Spleen (tissue), 11 donors: ENCODE data around the gene SPINK2. TPM values are rescaled to one million over a fixed set of nuclear protein-coding genes. Genes with fewer than 3 reads are reported as not detected.

Source experiments
- DNase-seq: peaks from one replicate; pipeline ENCODE4 v3.0.0-alpha.2; 2020
- H3K27ac ChIP-seq, 8 donors: fragments of 200-600 bp; sonication (generic) in 7 of 8; 1 replicate in 4 of 8; 2 replicates in 4 of 8; pipeline versions ENCODE4 v1.5.0 to v1.8.0; 2016 to 2021; ENCODE audit warnings: inconsistent platforms in 4 of 8, mild to moderate bottlenecking in 4 of 8, moderate library complexity in 1 of 8
- H3K27me3 ChIP-seq, 7 donors: fragments of 200-600 bp; sonication (generic) in 6 of 7; replicated peaks in 1 of 7; 1 replicate in 4 of 7; 2 replicates in 3 of 7; pipeline versions ENCODE4 v1.5.0 to v1.8.0; 2016 to 2021; ENCODE audit warnings: inconsistent platforms in 3 of 7, mild to moderate bottlenecking in 1 of 7
- H3K36me3 ChIP-seq, 6 donors: fragments of 200-600 bp; sonication (generic) in 5 of 6; 1 replicate in 4 of 6; 2 replicates in 2 of 6; pipeline versions ENCODE4 v1.5.0 to v1.8.0; 2016 to 2021; ENCODE audit warnings: inconsistent platforms in 2 of 6
- H3K4me1 ChIP-seq, 6 donors: fragments of 200-600 bp; sonication (generic) in 5 of 6; 1 replicate in 3 of 6; 2 replicates in 3 of 6; pipeline versions ENCODE4 v1.5.0 to v1.8.0; 2016 to 2021; ENCODE audit warnings: inconsistent platforms in 3 of 6
- H3K4me3 ChIP-seq, 8 donors: fragments of 200-600 bp; sonication (generic) in 7 of 8; 1 replicate in 4 of 8; 2 replicates in 4 of 8; pipeline versions ENCODE4 v1.5.0 to v1.8.0; 2016 to 2021; ENCODE audit warnings: inconsistent platforms in 4 of 8, mild to moderate bottlenecking in 4 of 8, moderate library complexity in 2 of 8
- H3K9me3 ChIP-seq, 8 donors: fragments of 200-600 bp; sonication (generic) in 7 of 8; 1 replicate in 4 of 8; 2 replicates in 4 of 8; pipeline versions ENCODE4 v1.5.0 to v1.8.0; 2016 to 2021; ENCODE audit warnings: inconsistent platforms in 4 of 8
- POLR2A ChIP-seq, 3 donors: fragments of 450-650 bp; IDR thresholded peaks; one replicate each; pipeline ENCODE4 v1.5.1; 2017; ENCODE audit warnings: antibody characterized with exemption in 3 of 3, mild to moderate bottlenecking in 1 of 3
- POLR2AphosphoS5 ChIP-seq, 3 donors: sonication (generic); formaldehyde crosslinking; IDR thresholded peaks; one replicate each; pipeline ENCODE4 v1.5.1; 2017; ENCODE audit warnings: antibody characterized with exemption in 3 of 3
- WGBS, 5 donors: extraction: QIAGEN DNeasy Blood & Tissue Kit in 3 of 5; methylation state at CpG; one replicate each; pipeline versions ENCODE4 v1.1.5 to v1.1.7; 2013 to 2018; 5-methylcytosine and 5-hydroxymethylcytosine counted together
- intact Hi-C: fragments of 100-400 bp; cut with DNase I; formaldehyde crosslinking; loops from one replicate; pipeline ENCODE4 v1.15.0; 2023; ENCODE audit warnings: low total_unique reads
- polyA plus RNA-seq, 3 donors: library from polyadenylated mRNA; stranded (reverse); fragments of 200-250 nt; gene quantifications; one replicate each; pipeline ENCODE4 v1.2.1, GENCODE V29; 2013
- total RNA-seq, 7 donors: library from RNA; depleted of rRNA in 3 of 7; stranded (reverse); fragments of >200 nt in 3 of 7; fragmentation: NEBNext Ultra II Directional in 4 of 7; extraction: Animal tissue kit (Norgen Biotek cat#: 25700) in 4 of 7; gene quantifications; one replicate each; pipeline versions ENCODE4 v1.1.0 to v1.2.1, GENCODE V29; 2016 to 2021
- TF ChIP-seq, protein P1 (sequence below), 11 experiments: fragments of 200-600 bp in 7 of 11; fragments of 450-650 bp in 4 of 11; sonication (generic) in 4 of 11; IDR thresholded peaks in 8 of 11; conservative IDR thresholded peaks in 3 of 11; 1 replicate in 7 of 11; 2 replicates in 4 of 11; pipeline versions ENCODE4 v1.4.0 to v1.8.0; 2016 to 2021; ENCODE audit warnings: antibody characterized with exemption in 11 of 11, inconsistent platforms in 4 of 11, mild to moderate bottlenecking in 1 of 11
- donor health status: healthy with polysubstance abuse.
- donor health status: DM: no; HTN: no; CAD: no; lungs with moderate emphysema.
- donor health status: DM: no; HTN: no; CAD: no.
- donor health status: Bipolar disorder and iron deficiency.
- donor health status: healthy.
- donor health status: DM: no; HTN: no; CAD: no.
- donor health status: DM: yes; HTN: yes; CAD: no.

Gene SPINK2
- total and polyA plus RNA-seq, 10 donors: 0.88 to 8.2 (median 1.5) TPM; not detected in 2

DNA sequence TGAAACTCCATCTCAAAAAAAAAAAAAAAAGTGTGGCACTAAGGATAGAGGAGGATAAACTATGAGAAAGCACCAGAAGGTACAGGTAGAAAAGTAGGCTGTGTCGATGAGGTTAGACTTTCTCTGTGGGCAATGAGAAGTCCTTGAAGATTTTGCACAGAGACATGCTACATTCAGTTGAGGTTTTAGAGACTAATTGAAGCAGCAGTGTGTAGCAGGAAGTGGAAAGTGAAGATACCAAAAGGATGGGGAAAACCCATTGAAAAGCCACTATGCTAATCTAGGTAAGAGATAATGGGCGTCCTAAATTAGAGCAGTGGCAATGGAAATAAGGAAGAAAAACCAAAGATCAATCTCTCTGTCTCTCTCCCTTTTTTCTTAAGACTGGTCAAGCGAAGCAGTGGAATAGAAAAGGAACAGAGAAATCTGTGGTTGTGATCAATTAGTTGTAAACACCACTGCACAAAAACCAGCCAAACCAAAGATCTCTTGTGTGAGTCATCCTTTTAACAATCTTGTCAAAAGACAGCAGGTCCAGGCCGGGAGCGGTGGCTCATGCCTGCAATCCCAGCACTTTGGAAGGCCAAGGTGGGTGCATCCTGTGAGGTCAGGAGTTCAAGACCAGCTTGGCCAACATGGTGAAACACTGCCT, 3.5 kb downstream of the SPINK2 start:
- DNase-seq: no peak
- H3K4me1 ChIP-seq: peaks cover 0 to 41% (median 22%) of the 10 kb centered on the region in 6 donors
- intact Hi-C loops: no loop called here
- 45 to 63% (median 51%) methylated on average over 4 to 5 of the region's 5 CpGs for WGBS, 5 donors
- H3K27me3 ChIP-seq: peaks cover 0 to 28% (median 12%) of the 10 kb centered on the region in 7 donors
- no peaks in the 10 kb centered on the region for H3K9me3 ChIP-seq
- no peak overlapping the region for H3K4me3 ChIP-seq
- TF ChIP-seq POLR2AphosphoS5 (IDR thresholded peaks at IDR 0.05) (no peak), POLR2A (IDR thresholded peaks at IDR 0.05) (no peak)
- TF ChIP-seq, protein P1, sequence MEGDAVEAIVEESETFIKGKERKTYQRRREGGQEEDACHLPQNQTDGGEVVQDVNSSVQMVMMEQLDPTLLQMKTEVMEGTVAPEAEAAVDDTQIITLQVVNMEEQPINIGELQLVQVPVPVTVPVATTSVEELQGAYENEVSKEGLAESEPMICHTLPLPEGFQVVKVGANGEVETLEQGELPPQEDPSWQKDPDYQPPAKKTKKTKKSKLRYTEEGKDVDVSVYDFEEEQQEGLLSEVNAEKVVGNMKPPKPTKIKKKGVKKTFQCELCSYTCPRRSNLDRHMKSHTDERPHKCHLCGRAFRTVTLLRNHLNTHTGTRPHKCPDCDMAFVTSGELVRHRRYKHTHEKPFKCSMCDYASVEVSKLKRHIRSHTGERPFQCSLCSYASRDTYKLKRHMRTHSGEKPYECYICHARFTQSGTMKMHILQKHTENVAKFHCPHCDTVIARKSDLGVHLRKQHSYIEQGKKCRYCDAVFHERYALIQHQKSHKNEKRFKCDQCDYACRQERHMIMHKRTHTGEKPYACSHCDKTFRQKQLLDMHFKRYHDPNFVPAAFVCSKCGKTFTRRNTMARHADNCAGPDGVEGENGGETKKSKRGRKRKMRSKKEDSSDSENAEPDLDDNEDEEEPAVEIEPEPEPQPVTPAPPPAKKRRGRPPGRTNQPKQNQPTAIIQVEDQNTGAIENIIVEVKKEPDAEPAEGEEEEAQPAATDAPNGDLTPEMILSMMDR (IDR thresholded peaks at IDR 0.05 in 8 of 11, conservative IDR thresholded peaks at IDR 0.05 in 3 of 11): no peak
- no peaks in the 10 kb centered on the region for H3K36me3 ChIP-seq
- H3K27ac ChIP-seq: no peak overlapping the region

DNA sequence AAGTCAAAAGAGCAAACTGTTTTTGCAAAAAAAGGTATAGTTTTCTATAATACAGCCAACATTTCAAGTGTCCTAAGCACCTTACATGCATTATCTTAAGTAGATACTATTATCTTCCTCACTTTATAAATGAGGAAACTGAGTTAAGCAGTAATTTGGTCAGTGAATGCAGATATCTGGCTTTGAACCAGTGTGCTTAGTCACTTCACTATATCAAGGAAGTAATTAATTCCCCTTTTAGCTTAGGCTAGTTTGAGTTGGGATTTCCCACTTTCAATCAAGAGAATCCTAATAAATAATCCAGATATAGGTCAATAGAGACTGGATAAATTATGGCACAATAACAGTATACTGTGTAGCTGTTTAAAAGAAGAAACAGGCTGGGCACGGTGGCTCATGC, 14.8 kb downstream of the SPINK2 start:
- WGBS, 5 donors: 41 to 83% (median 57%) methylated on average over 1 of the region's 1 CpG
- peaks cover 0 to 10% (median 0%) of the 10 kb centered on the region in 6 donors for H3K4me1 ChIP-seq
- TF ChIP-seq, protein P1 (IDR thresholded peaks at IDR 0.05 in 8 of 11, conservative IDR thresholded peaks at IDR 0.05 in 3 of 11): no peak
- TF ChIP-seq POLR2AphosphoS5 (IDR thresholded peaks at IDR 0.05) (no peak), POLR2A (IDR thresholded peaks at IDR 0.05) (no peak)
- intact Hi-C loops: loop anchor here (10.0 kb wide), 2 partner anchors 232 to 262 kb away; no protein-coding TSS in a partner anchor
- H3K9me3 ChIP-seq: no peaks in the 10 kb centered on the region
- no peak overlapping the region for H3K4me3 ChIP-seq
- H3K36me3 ChIP-seq: no peaks in the 10 kb centered on the region
- H3K27me3 ChIP-seq: no peaks in the 10 kb centered on the region
- H3K27ac ChIP-seq: no peak overlapping the region
- DNase-seq: no peak

DNA sequence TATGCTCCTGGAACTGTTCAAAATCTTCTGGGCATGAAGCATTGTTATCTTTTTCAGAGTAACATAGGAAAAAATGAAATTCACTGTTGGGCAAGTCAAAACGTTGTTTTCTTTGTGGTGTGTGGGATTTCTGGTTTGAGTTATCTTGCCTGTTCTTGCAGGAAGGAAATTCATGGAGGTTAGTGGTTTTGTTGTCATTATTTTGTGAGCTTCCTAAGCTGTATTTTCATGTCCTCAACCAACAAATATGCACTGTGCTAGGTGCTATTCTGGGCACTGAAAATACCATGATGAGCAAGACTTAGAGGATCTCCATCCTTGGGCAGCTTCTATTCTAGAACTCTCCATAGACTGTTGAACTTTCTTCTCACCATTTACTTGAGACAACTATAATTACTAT, 16.9 kb downstream of the SPINK2 start:
- peaks cover 0 to 18% (median 5%) of the 10 kb centered on the region in 6 donors for H3K4me1 ChIP-seq
- intact Hi-C loops: loop anchor here (10.0 kb wide), 2 partner anchors 230 to 260 kb away; no protein-coding TSS in a partner anchor
- WGBS, 5 donors: 11 to 17% (median 15%) methylated on average over 1 of the region's 1 CpG
- H3K36me3 ChIP-seq: no peaks in the 10 kb centered on the region
- DNase-seq: no peak
- H3K27me3 ChIP-seq: no peaks in the 10 kb centered on the region
- H3K9me3 ChIP-seq: no peaks in the 10 kb centered on the region
- no peak overlapping the region for H3K27ac ChIP-seq
- no peak overlapping the region for H3K4me3 ChIP-seq
- TF ChIP-seq POLR2A (IDR thresholded peaks at IDR 0.05): no peak
- TF ChIP-seq, protein P1 (IDR thresholded peaks at IDR 0.05 in 8 of 11, conservative IDR thresholded peaks at IDR 0.05 in 3 of 11): no peak
- no peak for TF ChIP-seq POLR2AphosphoS5 (IDR thresholded peaks at IDR 0.05)

DNA sequence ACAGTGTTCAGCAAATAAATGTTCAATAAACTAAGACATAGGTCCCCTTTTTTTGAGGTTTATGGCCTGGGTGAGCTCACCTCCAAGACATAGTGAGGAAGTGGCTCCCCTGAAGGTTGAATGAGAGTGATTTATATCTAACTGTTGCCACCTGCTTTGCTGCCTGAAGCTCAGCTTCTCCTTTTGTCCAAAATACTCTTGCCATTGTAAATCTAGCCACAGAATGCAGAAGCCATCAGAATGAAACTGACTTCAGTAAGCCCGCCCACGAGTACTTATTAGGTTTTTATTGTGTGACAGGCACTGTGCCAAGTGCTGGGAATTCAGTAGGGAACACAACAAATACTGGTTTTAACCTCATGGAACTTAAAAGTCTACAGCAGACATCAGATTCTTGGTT, 18.0 kb downstream of the SPINK2 start:
- peaks cover 0 to 26% (median 11%) of the 10 kb centered on the region in 6 donors for H3K4me1 ChIP-seq
- TF ChIP-seq POLR2A (IDR thresholded peaks at IDR 0.05): no peak
- TF ChIP-seq POLR2AphosphoS5 (IDR thresholded peaks at IDR 0.05): no peak
- TF ChIP-seq, protein P1 (IDR thresholded peaks at IDR 0.05 in 8 of 11, conservative IDR thresholded peaks at IDR 0.05 in 3 of 11): no peak
- no peaks in the 10 kb centered on the region for H3K27me3 ChIP-seq
- WGBS, 5 donors: 7 to 24% (median 11%) methylated on average over 2 of the region's 2 CpGs
- intact Hi-C loops: loop anchor here (10.0 kb wide), 2 partner anchors 229 to 259 kb away; no protein-coding TSS in a partner anchor
- H3K4me3 ChIP-seq: no peak overlapping the region
- H3K9me3 ChIP-seq: no peaks in the 10 kb centered on the region
- no peak for DNase-seq
- H3K27ac ChIP-seq: no peak overlapping the region
- H3K36me3 ChIP-seq: no peaks in the 10 kb centered on the region
